ENCODE results near the gene AFF2.

The AFF2 gene

GRCh38 chrX:148813967-148814366 lies 313.6 kb downstream of the AFF2 start:
- in situ Hi-C loops (cut with HindIII; ENCODE audit: low pct_ligation_motif_present, low sequenced_read_pairs), result no loop called here

GRCh38 chrX:148815218-148815961 lies 315.0 kb downstream of the AFF2 start:
- in situ Hi-C loops (cut with HindIII; ENCODE audit: low pct_ligation_motif_present, low sequenced_read_pairs), result no loop called here
- no peaks in the 10 kb centered on the region for H3K27me3 ChIP-seq (replicated peaks)
- TF ChIP-seq CTCF (IDR thresholded peaks at IDR 0.05; ENCODE audit: low read depth, low read length, missing control alignments), result no peak
- no peaks in the 10 kb centered on the region for H3K36me3 ChIP-seq (replicated peaks)
- H3K4me3 ChIP-seq (ENCODE audit: low read depth, low read length), result no peak overlapping the region
- no peak for DNase-seq
- no peak overlapping the region for H3K27ac ChIP-seq

More at GRCh38 chrX:148813967-148814366, 313.6 kb downstream of the AFF2 start:
- Histone ChIP-seq H3K4me3 (ENCODE audit: low read depth, low read length) (no peak overlapping the region), H3K27ac (no peak overlapping the region), H3K36me3 (replicated peaks) (no peaks in the 10 kb centered on the region), H3K27me3 (replicated peaks) (no peaks in the 10 kb centered on the region)
- no peak for DNase-seq
- no peak for TF ChIP-seq CTCF (IDR thresholded peaks at IDR 0.05; ENCODE audit: low read depth, low read length, missing control alignments)

- H3K27ac ChIP-seq, result no peak overlapping the region
- no peaks in the 10 kb centered on the region for H3K27me3 ChIP-seq (replicated peaks)
- in situ Hi-C loops (cut with HindIII; ENCODE audit: low pct_ligation_motif_present, low sequenced_read_pairs), result no loop called here
- H3K4me3 ChIP-seq (ENCODE audit: low read depth, low read length), result no peak overlapping the region
- no peak for TF ChIP-seq CTCF (IDR thresholded peaks at IDR 0.05; ENCODE audit: low read depth, low read length, missing control alignments)
- H3K36me3 ChIP-seq (replicated peaks), result no peaks in the 10 kb centered on the region
- no peak for DNase-seq
Observed at GRCh38 chrX:148823986-148824385, 323.6 kb downstream of the AFF2 start.

- H3K4me3 ChIP-seq (ENCODE audit: low read depth, low read length), result no peak overlapping the region
- no peaks in the 10 kb centered on the region for H3K27me3 ChIP-seq (replicated peaks)
- H3K27ac ChIP-seq, result no peak overlapping the region
- no peak for DNase-seq
- in situ Hi-C loops (cut with HindIII; ENCODE audit: low pct_ligation_motif_present, low sequenced_read_pairs), result no loop called here
- H3K36me3 ChIP-seq (replicated peaks), result no peaks in the 10 kb centered on the region
- no peak for TF ChIP-seq CTCF (IDR thresholded peaks at IDR 0.05; ENCODE audit: low read depth, low read length, missing control alignments)
Observed at GRCh38 chrX:148825696-148826095, 325.3 kb downstream of the AFF2 start.

GRCh38 chrX:148836741-148837140 lies 336.3 kb downstream of the AFF2 start:
- Histone ChIP-seq H3K4me3 (ENCODE audit: low read depth, low read length) (no peak overlapping the region), H3K36me3 (replicated peaks) (no peaks in the 10 kb centered on the region), H3K27me3 (replicated peaks) (no peaks in the 10 kb centered on the region), H3K27ac (no peak overlapping the region)
- no peak for TF ChIP-seq CTCF (IDR thresholded peaks at IDR 0.05; ENCODE audit: low read depth, low read length, missing control alignments)
- no peak for DNase-seq
- in situ Hi-C loops (cut with HindIII; ENCODE audit: low pct_ligation_motif_present, low sequenced_read_pairs), result no loop called here

GRCh38 chrX:148850631-148851030 lies 350.2 kb downstream of the AFF2 start:
- no peaks in the 10 kb centered on the region for H3K27me3 ChIP-seq (replicated peaks)
- in situ Hi-C loops (cut with HindIII; ENCODE audit: low pct_ligation_motif_present, low sequenced_read_pairs), result no loop called here
- H3K27ac ChIP-seq, result no peak overlapping the region
- H3K4me3 ChIP-seq (ENCODE audit: low read depth, low read length), result no peak overlapping the region
- H3K36me3 ChIP-seq (replicated peaks), result no peaks in the 10 kb centered on the region
- no peak for TF ChIP-seq CTCF (IDR thresholded peaks at IDR 0.05; ENCODE audit: low read depth, low read length, missing control alignments)
- no peak for DNase-seq
